Measurements from ENCODE around the gene LAMA1. TPM values are rescaled to one million over a fixed set of nuclear protein-coding genes. Genes with fewer than 3 reads are reported as not detected.

The LAMA1 gene
- total and polyA plus RNA-seq, 2 of the 4 experiments (the other 2 are of a cell fraction), result 10.9 to 15.5 TPM

GRCh38 chr18:7038330-7038851, 79.2 kb downstream of the LAMA1 start:
- Histone ChIP-seq H2BK20ac (ENCODE audit: low read depth, low read length) (peak overlapping the region; percentile 86; the same call in 1 of the 2 replicates), H3K18ac (ENCODE audit: low read depth, low read length) (peak overlapping the region; percentile 91), H2BK15ac (ENCODE audit: low read depth, low read length) (peak overlapping the region; percentile 95; the same call in 2 of the 3 replicates), H3K23ac (ENCODE audit: low read depth, low read length) (peak overlapping the region; percentile 93; the same call in 1 of the 2 replicates), H3K27ac (ENCODE audit: insufficient read depth, low read length) (peak overlapping the region; percentile 93), H3K4me2 (ENCODE audit: low read depth, low read length) (peak overlapping the region; percentile 69), H2BK5ac (ENCODE audit: low read depth, low read length, poor library complexity, severe bottlenecking) (peak overlapping the region; percentile 94), H4K8ac (ENCODE audit: low read depth in 2 of 2, low read length in 2 of 2) (peak overlapping the region; percentile 83 to 99), H3K4me1 (ENCODE audit: control insufficient read depth, insufficient read depth, low read length) (peaks cover 10% of the 10 kb centered on the region), H2AFZ (replicated peaks; ENCODE audit: low read length, poor library complexity) (peak overlapping the region; percentile 93), H3K4ac (ENCODE audit: low read depth, low read length) (peak overlapping the region; percentile 90), H3K9me3 (ENCODE audit: control insufficient read depth, insufficient read depth, low read length) (no peaks in the 10 kb centered on the region), H2AK9ac (replicated peaks; ENCODE audit: low read depth, low read length, poor library complexity) (peak overlapping the region; percentile 92), H2BK120ac (ENCODE audit: low read depth, low read length) (peak overlapping the region; percentile 98), H3K27me3 (ENCODE audit: control insufficient read depth, insufficient read depth, low read length) (no peaks in the 10 kb centered on the region), H3K36me3 (ENCODE audit: control insufficient read depth, insufficient read depth, low read length) (no peaks in the 10 kb centered on the region; the same call in 1 of the 2 replicates), H3K9me1 (ENCODE audit: insufficient read depth, low read length) (no peaks in the 10 kb centered on the region), H4K20me1 (ENCODE audit: insufficient read depth, low read length) (no peaks in the 10 kb centered on the region), H3K56ac (ENCODE audit: extremely low read depth, insufficient read depth, low read length) (0 out of 2 replicates have a peak overlapping the region, but pooled peaks have one; percentile 24), H4K5ac (ENCODE audit: low read depth, low read length) (peak overlapping the region; percentile 98), H4K91ac (ENCODE audit: insufficient read depth, low read depth, low read length) (peak overlapping the region; percentile 91), H3K79me1 (ENCODE audit: low read depth in 1 of 2, low read length in 2 of 2) (peaks cover 0 to 5% of the 10 kb centered on the region in 2 experiments; a peak in 1 of 4 replicates), H2AK5ac (ENCODE audit: low read depth, low read length) (peak overlapping the region; percentile 98), H3K9ac (ENCODE audit: low read depth, low read length) (peak overlapping the region; percentile 50), H3K4me3 (ENCODE audit: insufficient read depth, low read depth, low read length) (peak overlapping the region; percentile 2; the same call in 1 of the 2 replicates), H3K14ac (replicated peaks; ENCODE audit: low read depth, low read length) (peak overlapping the region; percentile 93; the same call in 1 of the 2 replicates)
- BruUV-seq (replicated peaks), result no TSS peak
- ChIA-PET POLR2A (ENCODE audit: unreplicated experiment) (no interaction called here), CTCF (interaction anchor here (0.7 to 2.3 kb wide), 2 partner anchors 136 to 138 kb away, joined by 3 to 21 read pairs; no protein-coding TSS in a partner anchor)
- dilution Hi-C loops (cut with HindIII; ENCODE audit: low sequenced_read_pairs, unreplicated experiment) (no loop called here), intact Hi-C loops (cut with micrococcal nuclease) (loop anchor here (1.0 kb wide), 3 partner anchors 46 to 139 kb away; no protein-coding TSS in a partner anchor), in situ Hi-C loops (cut with MboI; ENCODE audit: low sequenced_read_pairs) (loop anchor here (5.0 kb wide), 1 partner anchor 134 kb away; no protein-coding TSS in a partner anchor)
- ATAC-seq (ENCODE audit: low read depth), result peak; percentile 96
- no CpG with 5 or more reads among the region's 20 CpGs for WGBS, 2 experiments (ENCODE audit: extremely low coverage in 2 of 2, insufficient read length in 1 of 2)
- TF ChIP-seq USF2 (IDR thresholded peaks at IDR 0.05; ENCODE audit: low read depth, low read length), result peak; percentile 87
- TF ChIP-seq CEBPB (IDR thresholded peaks at IDR 0.05; ENCODE audit: low read depth, low read length), result peak; percentile 99
- TF ChIP-seq BHLHE40 (IDR thresholded peaks at IDR 0.05; ENCODE audit: low read depth, low read length), result peak; percentile 98
- peak; percentile 82 for TF ChIP-seq RAD21 (IDR thresholded peaks at IDR 0.05; ENCODE audit: low read length)
- TF ChIP-seq ELK1 (IDR thresholded peaks at IDR 0.05; ENCODE audit: borderline replicate concordance, low read depth, low read length), result no peak
- TF ChIP-seq MAFK (IDR thresholded peaks at IDR 0.05; ENCODE audit: low read depth, low read length), result no peak
- peak; percentile 80 for TF ChIP-seq SMC3 (IDR thresholded peaks at IDR 0.05; ENCODE audit: low read depth, low read length)
- TF ChIP-seq MAZ (IDR thresholded peaks at IDR 0.05; ENCODE audit: borderline replicate concordance, low read depth, low read length), result peak; percentile 64; the same call in 1 of the 2 replicates
- TF ChIP-seq RFX5 (IDR thresholded peaks at IDR 0.05; ENCODE audit: low read depth, low read length), result no peak
- 0 out of 2 replicates have a peak, but pooled peaks have one; percentile 19 for TF ChIP-seq MXI1 (IDR thresholded peaks at IDR 0.05; ENCODE audit: borderline replicate concordance, low read depth, low read length)
- TF ChIP-seq NFE2L2 (IDR thresholded peaks at IDR 0.05; ENCODE audit: low read depth, low read length), result no peak
- TF ChIP-seq FOS (IDR thresholded peaks at IDR 0.05; ENCODE audit: low read depth, low read length), result peak; percentile 71
- TF ChIP-seq CTCF (conservative IDR thresholded peaks at IDR 0.05; ENCODE audit: low read depth, low read length), result peak; percentile 89
- no peak for TF ChIP-seq CHD1 (IDR thresholded peaks at IDR 0.05; ENCODE audit: low read depth, low read length)
- DNase-seq, result peak; percentile 99
